ENCODE data around the gene TLNRD1.
"Not testable (repeated sequence)": the region's sequence is repeated elsewhere in the genome, so short reads cannot be mapped to it uniquely, and the experiment has no call there.

TLNRD1 gene

DNA sequence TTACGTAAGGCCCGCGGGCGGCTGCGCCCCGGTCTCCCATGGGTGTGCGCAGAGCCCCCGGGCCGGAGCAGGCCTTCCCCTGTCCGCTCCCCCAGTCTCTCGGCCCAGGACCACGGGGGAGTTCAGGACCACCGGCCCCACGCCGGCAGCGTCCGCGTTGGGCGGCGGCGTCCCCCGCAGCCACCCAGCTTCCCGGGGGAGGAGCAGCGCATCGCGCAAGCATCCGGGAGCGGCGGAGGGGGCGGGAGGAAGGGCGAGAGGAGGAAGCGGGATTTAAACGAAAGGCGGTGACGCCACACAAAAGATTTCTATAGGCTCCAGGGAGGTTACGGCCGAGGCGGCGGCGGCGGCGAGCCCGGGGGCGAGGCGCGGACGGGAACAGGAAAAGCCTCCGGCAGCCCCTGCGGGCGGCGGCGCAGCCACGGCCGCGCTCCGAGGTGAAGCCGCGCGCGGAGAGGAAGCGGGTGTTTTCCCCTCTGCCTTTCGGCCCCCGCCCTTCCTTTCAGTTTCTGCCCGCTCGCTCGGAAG lies at the start of gene TLNRD1:
TLNRD1 (plus strand) TSS at position 300 of the 528 bp plus-strand sequence. CDS start 1,349 bp downstream, outside the sequence.
- DNase-seq = peak; percentile 66

DNA sequence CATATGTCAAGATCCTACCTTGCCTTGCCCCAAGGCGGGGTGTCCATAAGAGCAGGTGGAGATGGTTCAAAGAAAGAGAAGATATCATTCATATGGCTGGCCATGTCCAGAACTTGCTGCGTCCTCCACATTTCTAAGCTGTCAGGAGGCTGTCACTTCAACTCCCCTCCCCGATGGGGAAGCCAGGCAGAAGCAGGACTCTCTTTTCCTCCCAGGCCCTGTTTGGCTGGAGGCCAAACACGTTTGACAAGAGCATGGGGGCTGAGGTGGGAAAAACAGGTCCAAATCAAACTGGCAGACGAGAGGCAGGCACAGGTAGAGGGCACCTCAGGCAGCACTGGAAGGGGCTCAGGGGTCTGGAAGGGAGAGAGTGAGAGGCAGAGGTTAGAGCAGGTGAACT lies 48.8 kb upstream of the TLNRD1 start:
- no peak for DNase-seq

DNA sequence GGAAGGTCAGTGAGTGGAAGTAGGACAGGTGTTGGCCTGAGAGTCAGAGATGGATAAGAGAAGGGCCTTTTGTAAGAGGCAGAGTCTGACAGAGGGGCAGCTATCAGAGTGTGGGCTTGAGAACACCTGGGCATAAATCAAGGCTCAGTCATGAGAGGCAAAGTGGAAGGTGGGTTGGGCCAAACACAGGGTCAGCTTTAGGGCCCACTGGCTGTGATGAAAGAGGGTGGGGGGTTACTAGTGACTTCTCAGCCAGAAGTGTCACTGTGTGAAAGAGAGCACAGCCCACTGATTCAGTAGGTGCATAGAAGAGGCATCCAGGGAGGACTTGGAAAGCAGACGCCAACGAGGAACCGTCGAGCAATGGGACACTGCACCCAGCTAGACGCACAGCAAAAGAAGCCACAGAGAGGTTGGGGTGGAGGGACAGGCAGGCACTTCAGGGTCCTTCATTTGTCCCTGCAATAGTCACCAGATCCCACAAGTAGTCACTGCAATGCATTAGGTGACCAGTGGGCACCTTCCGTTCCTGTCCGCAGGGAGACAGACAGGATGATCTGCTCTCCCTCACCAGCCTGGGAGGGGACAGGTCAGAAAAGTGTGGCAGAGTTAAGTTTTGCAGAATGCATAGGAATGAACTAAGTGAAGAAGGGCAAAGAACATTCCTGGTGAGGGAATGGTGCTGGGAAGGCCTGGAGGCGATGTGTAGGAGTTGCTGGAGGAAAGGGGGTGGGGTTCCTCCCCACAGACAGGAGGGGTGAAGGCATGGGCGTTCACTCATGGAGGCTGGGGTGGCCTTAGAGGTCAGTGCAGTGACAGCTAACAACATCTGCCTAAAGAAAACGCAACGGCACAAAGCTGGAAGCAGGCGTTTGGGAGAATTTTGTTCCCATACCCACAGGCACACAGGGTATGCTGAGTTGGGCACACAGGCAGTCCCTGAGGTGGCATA lies 47.4 kb upstream of the TLNRD1 start:
- no peak for DNase-seq

DNA sequence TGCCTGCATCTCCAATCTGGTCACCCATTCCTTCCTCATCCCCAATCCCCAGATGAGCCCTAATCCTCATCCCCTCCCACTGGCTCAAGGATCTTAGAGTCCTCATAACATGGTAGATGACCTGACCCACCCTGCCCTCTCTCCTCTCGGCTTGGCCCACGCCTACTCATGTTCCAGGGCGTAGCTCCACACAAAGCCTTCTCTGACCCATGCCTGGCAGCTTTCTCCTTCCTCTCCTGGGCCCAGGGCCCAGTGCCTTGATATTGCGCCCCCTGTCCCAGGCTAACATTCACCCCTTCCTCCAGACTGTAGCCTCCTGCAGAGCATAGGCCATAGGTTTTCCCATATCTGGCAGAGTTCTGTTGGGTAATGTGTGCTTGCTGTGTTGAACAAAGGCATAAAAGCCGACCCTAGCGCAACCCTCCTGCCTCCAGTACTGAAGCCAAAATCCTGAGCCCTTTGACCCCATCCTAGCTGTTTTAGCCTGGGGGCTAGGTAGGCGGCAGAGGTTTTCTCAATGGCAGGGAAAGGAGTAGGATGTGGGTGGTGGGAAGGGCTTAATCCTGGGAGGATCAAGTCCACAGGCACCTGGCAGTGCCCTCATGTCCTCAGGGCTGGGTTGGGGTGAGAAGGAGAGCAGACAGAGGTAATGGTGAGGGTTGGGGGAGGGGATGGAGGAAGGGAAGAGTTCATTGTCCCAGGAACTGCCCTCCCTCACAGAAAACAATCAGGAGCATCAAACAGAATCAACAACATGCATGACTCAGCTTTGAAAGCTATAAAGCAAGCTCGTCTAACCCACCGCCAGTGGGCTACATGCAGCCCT lies 46.6 kb upstream of the TLNRD1 start:
- no peak for DNase-seq

DNA sequence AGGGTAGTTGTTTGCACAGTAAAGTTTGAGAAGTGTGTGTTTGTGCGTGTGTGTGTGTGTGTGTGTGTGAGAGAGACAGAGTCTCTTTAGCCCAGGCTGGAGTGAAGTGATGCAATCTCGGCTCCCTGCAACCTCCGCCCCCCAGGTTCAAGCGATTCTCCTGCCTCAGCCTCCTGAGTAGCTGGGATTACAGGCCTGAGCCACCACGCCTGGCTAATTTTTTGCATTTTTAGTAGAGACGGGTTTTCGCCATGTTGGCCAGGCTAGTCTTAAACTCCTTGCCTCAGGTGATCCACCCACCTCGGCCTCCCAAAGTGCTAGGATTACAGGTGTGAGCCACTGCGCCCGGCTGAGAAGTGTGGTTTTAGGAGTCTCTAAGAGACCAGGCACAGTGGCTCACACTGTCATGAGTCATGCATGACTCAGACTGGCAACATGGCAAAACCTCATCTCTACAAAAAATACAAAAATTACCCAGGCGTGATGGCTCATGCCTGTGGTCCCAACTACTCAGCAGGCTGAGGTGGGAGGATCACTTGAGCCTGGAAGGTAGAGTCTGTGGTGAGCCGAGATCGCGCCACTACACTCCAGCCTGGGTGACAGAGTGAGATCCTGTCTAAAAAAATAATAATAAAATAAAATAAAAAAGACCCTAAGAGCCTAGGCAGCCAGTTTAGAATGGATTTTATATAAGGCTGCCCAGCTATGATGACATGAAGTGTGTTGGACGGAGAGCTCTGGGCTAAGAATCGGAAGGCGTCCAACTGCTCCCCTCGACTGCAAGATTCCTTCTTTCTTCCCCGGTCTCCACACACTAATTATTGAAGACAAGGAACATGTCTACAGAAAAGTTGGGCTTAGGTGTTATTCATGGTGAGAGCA lies 44.9 kb upstream of the TLNRD1 start:
- not testable (repeated sequence) for DNase-seq

DNA sequence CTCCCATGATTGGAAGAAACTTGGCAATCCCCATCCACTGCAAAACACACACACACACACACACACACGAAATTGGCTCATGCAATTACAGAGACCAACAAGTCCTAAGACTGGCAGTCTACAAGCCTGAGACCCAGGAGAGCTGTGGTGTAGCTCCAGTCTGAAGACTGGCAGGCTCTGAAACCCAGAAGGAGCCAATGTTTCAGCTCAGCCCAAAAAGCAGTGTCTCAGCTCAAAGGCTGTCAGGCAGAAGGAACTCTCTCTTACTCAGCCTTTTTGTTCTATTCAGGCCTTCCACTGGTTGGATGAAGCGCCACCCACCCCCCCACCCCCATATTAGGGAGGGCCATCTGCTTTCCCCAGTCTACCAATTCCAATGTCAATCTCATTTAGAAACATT lies 43.2 kb upstream of the TLNRD1 start:
- no peak for DNase-seq

DNA sequence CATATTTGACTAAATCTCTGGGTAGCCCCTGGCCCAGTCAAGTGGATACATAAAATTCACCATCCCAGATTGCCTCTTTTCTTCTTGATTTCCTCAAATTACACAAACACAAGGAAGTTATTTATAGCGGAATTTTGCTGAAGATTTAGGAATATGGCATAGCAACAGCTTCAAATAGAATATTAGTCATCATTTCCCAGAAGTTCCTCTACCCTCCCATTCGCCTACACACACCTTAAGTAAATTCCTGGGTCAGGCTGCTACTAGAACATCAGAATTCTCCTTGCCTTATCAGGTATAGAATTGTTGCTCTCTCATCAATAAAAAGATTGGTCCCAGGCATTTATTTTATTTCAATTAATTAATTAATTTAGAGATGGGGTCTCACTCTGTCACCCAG lies 42.7 kb upstream of the TLNRD1 start:
- DNase-seq = no peak

DNA sequence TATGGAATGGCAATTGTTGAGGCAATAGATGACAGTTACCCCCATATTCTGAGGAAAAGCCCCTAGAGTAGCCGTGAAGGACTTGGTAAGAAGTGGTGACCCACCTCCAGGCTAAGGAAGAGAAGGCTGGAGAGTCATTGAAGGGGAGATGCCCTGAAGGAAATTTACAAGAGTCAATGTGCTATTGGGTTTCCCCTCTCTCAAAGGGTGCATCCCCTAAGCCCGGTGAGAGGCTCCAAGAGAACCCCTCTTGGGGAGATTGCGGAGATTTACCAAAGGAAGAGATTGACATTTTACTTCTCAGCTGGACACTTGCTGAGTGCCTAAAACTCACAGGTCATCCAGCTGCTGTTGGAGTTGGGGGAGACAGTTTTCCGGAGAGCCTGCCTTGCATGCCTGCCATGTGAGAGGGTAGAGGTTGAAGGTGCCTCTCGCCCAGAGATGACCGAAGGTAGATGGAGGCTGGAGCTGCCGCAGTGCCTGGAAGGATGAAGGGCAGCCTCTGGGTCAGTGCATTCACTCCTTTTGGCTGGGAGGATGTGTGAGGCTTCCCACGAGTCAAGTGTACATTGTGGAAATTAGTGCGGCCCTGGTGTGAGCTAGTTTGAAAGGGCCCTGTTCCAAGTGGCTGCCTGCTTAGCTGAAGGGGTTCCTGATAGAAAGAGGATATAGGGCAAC lies 41.8 kb upstream of the TLNRD1 start:
- no peak for DNase-seq

DNA sequence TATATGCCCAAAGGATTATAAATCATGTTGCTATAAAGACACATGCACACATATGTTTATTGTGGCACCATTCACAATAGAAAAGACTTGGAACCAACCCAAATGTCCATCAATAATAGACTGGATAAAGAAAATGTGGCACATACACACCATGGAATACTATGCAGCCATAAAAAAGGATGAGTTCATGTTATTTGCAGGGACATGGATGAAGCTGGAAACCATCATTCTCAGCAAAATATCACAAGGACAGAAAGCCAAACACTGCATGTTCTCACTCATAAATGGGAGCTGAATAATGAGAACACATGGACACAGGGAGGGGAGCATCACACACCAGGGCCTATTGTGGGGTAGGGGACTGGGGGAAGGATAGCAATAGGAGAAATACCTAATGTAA lies 35.3 kb upstream of the TLNRD1 start:
- DNase-seq = not testable (repeated sequence)

DNA sequence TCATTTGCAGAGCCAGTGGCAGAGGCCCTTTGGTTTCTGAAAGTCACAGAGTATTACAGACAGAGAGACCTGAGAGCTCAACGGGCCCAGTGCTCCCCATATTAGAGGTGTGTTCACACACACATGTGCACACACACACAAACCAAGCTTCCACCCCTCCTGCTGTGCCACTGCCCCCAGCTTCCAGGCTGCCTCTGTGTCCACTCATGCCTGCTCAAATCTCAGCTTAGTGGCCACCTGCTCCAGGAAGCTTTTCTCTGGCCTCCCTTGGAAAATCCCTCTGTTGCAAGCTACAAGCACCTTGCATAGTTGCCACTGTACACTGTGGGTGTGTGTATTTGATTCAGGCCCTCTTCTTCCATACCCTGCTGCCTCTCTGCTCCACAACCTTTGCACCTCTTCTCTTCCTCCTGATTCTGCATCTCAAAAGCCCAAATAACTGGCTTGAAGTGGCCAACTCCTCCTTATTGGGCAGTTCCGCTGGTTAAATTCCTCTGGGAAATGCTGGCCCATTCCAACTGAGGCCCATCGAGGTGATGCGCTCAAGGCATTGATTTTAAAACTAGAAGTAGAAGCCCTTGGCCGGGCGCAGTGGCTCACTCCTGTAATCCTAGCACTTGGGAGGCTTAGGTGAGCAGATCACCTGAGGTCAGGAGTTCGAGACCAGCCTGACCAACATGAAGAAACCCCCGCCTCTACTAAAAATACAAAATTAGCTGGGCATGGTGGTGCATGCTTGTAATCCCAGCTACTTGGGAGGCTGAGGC lies 34.1 kb upstream of the TLNRD1 start:
- DNase-seq = no peak

DNA sequence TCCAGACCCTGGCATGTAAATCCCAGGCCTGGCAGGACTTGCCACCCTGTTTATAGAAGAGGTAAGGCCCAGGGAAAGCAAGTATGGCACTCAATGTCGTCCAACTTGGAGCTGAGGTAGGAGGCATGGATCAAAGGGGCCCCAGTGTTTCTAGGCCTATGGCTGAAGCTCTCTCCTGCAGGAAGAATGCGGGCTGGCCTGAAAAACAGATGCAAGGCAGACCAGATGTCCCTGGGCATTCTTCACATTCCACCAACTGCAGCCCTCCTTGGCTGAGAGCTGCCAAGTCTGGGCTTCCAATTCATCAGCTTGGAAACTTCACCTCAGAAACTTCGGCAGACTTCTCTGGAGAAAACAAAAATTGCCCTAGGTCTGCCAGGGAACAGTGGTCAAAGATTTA lies 33.3 kb upstream of the TLNRD1 start:
- no peak for DNase-seq

DNA sequence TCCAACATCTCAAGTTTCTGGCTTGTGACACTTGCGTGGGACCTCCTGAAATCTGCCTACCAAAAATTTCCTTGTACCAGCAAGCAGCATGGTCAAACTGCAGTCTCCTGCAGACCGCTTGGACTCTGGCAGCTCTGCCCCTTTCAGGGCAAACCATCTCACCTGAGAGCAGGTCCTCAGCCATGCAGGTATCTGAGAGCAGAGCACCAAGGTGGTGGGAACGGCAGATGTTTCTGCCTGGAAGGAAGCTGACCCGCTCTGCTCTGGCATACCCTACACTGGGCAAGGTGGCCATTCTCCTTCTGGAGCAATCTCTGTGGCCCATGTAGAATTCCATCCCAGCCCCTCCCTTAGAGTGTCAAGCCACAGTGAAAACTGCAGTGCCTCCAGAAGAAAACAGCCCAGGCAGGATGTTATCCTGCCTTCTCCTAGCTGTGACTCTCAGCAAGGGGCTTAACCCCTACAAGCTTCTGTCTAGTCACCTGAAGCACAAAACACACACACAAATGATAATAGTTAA lies 32.7 kb upstream of the TLNRD1 start:
- no peak for DNase-seq

DNA sequence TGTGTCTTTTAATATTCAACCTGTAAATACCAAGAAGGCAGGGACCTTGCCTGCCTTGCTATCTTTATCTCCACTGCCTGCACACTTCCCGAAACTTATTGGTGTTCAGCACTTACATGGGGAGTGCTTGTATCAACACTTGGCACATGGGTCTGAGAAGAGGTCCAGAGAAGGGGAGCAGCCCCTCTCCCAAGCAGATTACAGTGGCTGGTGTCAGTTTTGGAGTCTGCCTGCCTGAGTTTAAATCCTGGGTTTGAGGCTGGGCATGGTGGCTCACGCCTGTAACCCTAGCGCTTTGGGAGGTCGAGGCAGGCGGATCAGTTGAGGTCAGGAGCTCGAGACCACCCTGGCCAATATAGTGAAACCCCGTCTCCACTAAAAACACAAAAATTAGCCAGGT lies 31.4 kb upstream of the TLNRD1 start:
- no peak for DNase-seq

DNA sequence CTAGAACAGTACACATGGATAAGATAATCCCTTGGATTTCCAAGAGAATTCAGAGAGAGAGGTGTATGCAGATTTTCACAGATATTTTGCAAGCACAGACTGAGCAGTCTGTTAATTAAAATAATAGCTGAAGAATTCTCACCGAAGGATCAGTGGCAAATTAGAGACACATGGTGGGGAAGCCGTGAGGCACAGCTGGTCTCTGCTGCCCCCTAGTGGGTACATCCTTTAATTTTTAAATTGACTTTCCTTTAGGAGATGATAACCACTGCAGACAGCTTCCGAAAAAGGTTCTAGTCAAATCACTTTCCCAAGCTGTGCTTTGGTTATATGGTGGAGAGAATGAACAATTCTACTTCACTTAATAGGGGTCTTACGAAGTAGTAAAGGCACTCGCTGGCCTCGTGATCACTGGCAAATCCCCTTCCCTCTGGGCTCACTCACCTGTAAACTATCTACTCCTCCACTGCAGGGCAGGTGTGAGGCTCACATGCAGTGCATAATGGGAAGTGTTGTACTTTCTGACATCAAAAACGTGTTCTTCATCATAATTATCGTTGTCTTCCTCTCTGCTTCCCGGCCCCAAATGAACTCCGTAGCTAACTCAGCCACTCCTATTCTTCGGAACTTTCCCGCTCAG lies 30.6 kb upstream of the TLNRD1 start:
- DNase-seq = peak; percentile 69

DNA sequence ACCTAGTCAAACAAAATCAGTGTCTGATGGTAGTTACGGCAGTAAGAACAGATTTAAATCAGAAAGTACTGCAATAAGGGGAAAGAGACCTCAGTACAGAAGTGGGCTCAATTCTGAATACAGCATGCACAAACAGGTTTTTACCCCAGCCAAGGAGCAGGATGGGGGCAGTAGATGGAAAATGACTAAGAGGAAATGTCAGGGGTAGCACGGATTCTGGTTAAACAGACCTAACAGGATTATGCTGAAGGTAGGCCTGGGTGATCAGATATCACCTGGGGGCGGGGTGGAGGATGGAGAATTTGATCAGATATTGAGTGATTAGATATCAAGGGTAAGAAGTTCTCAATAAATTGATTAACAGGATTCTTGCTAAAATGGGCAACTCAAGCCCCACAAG lies 30.1 kb upstream of the TLNRD1 start:
- DNase-seq = no peak

DNA sequence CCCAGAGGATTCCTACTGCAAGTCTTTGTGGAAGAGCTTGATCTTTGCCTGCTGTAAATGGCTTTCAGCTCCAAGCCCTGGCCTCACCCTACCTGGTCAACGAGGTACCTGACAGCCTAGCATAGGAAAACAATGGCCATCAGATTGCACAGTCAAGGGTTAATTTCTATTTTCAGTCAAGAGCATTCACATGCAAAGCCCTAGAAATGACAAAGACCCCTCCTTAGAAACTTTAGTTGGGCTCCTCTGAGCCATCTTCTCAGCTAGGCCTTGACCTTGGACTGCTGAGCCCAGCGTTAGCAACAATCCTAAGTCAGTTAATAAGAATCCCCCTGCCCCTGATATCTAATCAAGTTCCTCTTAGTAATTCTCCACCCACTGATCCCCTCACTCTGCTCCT lies 29.6 kb upstream of the TLNRD1 start:
- DNase-seq = no peak

DNA sequence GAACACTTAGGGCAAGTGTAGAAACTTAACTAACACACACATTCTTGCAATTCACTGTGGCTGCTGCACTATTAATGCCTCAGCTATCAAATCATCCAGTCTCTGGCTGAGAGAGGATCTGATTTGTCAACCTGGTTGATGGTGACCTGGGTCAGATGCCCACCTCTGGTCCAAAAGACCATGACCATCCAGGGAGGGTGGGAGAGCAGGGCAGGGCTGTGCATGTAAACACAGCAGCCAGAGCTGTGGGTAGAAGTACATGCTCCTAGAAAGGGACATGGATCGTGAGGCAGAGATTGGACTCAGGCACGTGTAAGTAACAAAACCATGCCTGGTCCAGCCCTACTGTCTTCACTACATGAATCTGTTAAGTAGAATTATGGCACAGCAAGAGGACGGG lies 28.4 kb upstream of the TLNRD1 start:
- no peak for DNase-seq

DNA sequence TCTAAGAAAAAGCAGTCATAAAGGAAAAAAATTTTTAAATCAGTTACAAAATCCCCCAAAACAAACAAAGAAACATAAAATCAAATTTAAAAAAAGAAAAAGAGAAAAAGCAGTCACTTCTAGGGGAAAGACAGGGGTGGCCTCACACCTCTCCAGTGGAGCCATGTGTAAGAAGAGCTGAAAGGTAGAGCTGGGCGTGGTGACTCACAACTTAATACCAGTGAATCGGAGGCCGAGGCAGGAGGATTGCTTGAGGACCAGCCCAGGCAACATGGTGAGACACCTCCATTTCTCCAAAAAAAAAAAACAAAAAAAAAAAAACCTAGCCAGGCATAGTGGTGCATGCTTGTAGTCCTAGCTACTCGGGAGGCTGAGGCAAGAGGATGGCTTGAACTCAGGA lies 25.8 kb upstream of the TLNRD1 start:
- no peak for DNase-seq

DNA sequence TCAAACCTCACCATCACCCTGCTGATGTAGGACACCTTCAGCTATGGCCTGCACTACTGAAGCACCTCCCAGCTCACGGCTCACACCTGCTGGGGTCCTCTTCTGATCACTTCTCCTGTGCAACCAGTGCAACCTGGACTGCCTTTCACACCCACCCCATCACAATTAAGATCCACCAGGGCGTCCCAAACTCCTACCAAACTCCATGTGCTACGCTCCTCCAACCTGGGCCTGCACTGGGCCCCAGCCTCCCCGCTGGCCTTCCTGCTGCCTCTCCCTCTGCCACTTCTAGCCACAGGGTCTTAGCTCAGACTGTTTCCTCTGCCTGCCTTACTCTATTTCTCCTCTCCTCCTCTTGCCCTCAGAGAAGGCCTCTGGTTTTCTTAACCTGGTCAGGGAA lies 23.9 kb upstream of the TLNRD1 start:
- no peak for DNase-seq

DNA sequence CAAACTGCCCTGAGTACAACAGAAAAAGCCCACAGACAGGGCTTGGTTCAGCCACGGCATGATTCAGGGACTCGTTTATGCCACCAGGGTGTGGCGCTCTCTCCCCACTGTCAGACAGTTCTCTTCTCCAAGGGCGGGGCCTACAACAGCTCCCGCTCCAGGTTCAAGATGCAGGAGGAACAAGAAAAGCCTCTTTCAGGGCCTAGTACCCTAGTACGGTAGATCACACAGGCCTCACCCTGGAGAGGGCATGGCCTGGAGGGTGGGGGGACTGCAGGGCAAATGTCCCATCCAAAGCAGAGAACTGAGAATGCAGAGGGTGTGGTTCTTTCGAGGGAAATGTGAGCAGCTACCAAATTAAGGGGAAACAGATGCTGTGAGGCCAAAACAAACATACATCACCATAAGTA lies 23.1 kb upstream of the TLNRD1 start:
- DNase-seq = peak; percentile 67
